T-helper 9 cell (primary cell): ENCODE data around the gene DCAF6.
"Not testable (repeated sequence)": the region's sequence is repeated elsewhere in the genome, so short reads cannot be mapped to it uniquely, and the experiment has no call there.

ENCODE experiments used
- DNase-seq: peaks from one replicate; pipeline ENCODE4 v3.0.0-alpha.2; 2020
- total RNA-seq, 2 donors: gene quantifications; one replicate each; lab custom pipeline; 2026; lab: John Stamatoyannopoulos, UW

The DCAF6 gene
- 33.5 to 57.0 reads per million in 2 donors for total RNA-seq

GRCh38 chr1:167936068-167936929, at the start of gene DCAF6:
DCAF6 (plus strand) TSS chr1:167936683; CDS start chr1:167936912, 229 bp downstream.
- peak; percentile 94 for DNase-seq

- not testable (repeated sequence) for DNase-seq
Measured at GRCh38 chr1:167887187-167887586, 49.3 kb upstream of the DCAF6 start.

GRCh38 chr1:167890400-167890799, 46.1 kb upstream of the DCAF6 start:
- DNase-seq: no peak

GRCh38 chr1:167893798-167894197, 42.7 kb upstream of the DCAF6 start:
- no peak for DNase-seq

DNA sequence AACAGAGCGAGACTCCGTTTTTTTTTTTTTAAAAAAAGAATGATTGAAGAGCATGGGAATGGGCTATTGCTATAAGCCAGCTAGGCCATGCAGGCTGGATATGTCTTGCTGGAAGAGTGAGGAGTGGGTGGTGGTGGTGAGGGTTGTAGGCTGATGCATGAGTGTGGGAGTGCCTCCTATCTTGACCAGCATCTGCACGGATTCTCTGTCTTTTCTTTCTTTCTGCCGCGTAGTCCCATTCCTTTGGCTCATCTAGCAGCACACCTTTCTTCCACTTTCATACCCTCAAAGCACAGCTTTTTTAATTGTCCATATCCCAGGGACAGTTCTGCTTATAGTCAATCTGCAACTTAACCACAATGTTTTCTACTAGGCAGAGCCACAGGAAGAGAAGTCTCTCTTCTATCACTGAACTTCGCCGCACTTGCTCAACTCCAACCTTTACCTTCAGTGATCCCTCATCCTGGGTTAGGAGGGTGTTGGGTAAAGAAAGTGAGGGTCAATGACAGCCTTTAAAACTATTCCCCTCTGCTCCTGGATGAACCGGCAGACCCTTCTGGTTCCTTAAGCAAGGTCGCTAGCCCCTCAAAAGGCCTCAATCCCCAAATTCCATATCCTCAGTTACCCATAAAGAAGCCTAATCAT, 37.8 kb upstream of the DCAF6 start:
- no peak for DNase-seq

DNA sequence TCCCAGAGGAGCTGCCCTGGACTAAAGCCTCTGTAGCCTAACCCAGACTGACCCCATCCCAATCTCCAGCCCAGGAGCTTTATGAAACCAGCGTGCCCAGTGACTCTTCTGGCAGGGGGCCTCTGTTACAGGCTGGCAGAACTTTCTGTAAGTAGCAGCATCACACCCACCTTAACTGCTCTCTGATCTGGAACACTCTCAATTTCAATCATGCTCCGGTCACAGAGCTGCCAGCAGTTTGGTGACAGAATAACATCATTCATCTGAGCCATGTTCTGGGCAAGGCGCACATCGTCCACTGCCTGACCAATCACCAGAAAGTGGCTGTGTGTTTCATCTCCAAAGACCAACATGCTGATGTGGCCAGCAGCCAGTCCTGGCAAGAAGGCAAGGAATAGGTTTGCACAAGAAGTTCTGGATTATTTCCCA, 37.2 kb upstream of the DCAF6 start:
- DNase-seq: no peak

DNA sequence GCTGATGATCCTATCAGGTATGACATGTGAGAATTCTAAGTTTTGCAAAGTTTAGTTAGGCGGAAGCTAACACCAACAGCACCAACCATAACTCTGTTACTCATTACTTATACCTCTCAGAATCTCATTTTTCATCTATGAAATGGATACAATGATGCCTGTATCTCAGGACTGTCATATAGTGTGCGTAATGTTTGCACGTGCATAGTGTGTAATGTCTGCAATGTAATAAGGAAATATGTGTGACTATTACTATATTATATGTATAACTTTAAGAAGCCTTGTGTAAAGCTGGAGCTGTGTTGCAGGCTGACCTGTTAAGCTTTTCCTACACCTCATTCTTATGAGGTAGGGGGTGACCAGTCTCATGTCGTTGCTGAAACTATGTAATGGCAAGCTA, 35.6 kb upstream of the DCAF6 start:
- no peak for DNase-seq

GRCh38 chr1:167904652-167905130, 31.8 kb upstream of the DCAF6 start:
- no peak for DNase-seq

DNA sequence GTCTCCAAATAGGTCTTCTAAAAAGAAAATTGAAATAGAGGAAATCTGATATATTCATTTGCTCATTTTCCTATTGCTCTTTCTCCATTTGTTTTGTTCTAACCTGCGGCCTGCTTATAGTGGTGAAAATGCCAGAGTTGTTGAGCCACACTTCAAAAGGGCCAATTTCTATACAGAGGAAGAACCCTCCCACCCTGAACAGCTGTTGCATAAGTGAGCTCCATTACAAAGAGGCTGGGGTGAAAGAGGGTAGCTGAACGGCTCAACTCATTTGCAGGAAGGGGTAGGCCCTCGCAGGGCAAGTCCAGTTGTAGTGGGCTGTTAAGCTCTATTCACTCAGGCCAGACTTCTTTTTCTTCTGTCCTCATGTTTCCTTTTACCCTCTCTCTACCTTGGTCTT, 31.3 kb upstream of the DCAF6 start:
- DNase-seq: no peak

DNA sequence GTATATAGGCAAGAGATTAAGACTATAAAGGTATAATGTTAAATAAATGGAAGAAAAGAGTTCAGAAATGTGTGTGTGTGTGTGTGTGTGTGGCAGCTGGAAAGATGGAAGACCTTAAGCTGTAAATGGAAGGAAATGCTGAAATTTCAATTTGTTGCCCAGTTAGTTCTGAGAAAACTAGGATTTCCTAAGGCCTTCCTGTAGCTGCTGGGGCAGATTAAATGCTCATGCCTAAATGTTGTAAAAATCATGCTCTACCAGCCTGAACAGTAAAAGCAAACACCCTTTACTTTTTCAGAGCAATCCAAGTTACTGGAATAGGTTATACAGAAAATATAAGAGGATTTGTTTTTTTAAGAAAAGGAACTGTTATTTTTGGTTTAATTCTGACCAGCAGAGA, 30.8 kb upstream of the DCAF6 start:
- no peak for DNase-seq

DNA sequence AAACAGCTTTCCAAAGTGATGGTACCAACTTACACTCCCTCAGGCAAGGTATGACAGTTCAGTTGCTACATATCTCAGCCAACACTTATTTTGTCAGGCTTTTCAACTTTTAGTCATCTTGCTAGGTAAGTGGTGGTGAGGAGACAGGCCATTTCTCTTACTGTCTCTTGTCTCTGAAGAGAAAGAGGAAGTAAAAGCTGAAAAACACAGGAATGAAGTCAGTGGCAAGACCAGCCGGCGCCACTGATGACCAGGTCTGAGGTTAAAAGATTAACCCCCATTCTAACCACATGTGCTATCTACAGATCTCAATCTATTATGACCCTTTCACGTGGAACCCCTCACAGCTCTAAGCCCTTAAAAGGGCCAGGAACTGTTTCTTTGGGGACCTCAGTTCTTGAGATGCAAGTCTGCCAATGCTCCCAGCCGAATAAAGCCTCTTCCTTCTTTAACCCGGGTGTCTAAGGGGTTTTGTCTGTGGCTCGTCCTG, 26.7 kb upstream of the DCAF6 start:
- no peak for DNase-seq

- DNase-seq: no peak
Measured at GRCh38 chr1:167910530-167910929, 26.0 kb upstream of the DCAF6 start.

- DNase-seq: no peak
Measured at GRCh38 chr1:167911413-167911812, 25.1 kb upstream of the DCAF6 start.

DNA sequence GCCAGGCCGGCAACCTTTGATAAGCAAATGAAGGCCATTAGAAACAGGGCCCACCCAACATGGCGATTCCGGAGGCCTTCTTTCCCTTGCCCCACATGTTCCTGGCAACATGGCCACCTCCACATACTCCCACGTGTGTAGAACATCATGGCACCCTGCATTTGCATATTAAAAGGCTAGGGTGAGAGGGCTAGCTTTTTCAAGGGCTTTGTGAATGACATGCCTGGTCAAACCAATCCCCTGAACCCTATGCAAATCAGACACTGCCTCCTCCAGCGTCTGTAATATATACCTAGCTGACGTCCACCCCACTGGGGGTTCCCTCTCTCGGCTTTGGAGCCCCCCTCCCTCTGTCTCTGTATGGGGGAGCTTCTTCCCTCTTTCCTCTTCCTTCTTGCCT, 24.2 kb upstream of the DCAF6 start:
- DNase-seq: no peak

- DNase-seq: no peak
Measured at GRCh38 chr1:167913895-167914496, 22.5 kb upstream of the DCAF6 start, which contains the start of gene ADCY10. ADCY10 (minus strand) TSS chr1:167914134; CDS start chr1:167905140, 8,994 bp downstream.

DNA sequence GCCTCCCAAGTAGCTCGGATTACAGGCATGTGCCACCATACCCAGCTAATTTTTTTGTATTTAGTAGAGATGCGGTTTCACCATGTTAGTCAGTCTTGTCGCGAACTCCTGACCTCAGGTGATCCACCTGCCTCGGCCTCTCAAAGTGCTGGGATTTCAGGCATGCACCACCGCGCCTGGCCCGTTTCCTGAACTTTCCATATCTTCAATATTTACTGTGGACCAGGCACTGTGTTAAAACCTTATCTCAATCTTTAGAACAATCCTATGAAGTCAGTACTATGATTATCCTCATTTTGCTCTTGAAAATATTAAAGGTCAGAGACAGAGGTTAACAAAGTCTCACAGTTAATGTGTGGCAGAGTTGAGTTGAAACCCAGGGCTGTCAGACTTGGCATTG, 20.9 kb upstream of the DCAF6 start:
- no peak for DNase-seq

DNA sequence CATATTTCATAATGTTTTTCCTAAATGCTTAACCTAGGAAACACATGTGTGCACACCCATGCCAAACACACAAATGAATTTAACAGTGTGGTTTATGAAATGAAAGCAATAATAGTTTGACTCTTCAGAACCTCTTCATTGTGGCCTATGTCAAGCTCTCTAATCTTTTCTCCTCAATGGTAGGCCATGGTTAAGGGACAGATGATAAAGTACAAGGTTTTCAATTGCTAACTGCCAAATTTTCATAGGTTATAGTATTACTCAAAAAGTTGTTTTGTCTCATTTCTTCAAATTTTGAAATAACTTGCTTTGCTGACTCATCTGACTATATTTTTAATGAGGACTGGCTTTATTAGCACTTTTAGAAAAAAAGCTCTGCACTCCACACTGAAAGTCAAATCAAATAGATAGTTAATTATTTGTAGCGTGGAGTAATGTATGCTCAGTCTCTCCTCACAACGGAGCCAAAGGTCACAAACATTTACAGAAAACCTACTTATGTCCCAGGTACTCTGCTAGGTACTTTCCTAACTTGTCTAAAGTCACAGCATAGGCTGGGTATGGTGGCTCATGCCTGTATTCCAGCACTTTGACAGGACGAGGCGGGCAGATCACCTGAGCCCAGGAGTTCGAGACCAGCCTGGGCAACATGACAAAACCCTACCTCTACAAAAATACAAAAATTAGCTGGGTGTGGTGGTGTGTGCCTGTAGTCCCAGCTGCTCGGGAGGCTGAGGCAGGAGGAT, 19.5 kb upstream of the DCAF6 start:
- DNase-seq: no peak

DNA sequence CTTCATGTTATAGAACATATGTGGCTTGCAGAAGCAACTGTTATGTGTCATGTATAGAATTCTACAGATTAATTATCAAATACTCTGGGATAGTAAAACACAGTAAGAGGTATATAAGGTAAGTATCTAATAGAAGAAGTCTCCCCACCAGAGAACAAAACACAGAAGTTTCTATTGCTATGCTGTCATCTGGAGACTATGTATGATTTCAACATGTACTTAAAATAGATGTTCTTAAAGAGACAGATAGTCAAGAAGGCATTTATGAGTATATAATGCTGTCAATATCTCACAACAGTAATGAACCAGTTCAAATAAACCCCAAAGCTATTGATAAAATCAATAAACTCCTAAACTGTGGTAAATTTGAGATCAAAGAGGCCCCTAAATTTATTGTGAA, 14.5 kb upstream of the DCAF6 start:
- DNase-seq: no peak

- DNase-seq: no peak
Measured at GRCh38 chr1:167922611-167923074, 13.8 kb upstream of the DCAF6 start.

- no peak for DNase-seq
Measured at GRCh38 chr1:167923324-167924056, 13.0 kb upstream of the DCAF6 start.

DNA sequence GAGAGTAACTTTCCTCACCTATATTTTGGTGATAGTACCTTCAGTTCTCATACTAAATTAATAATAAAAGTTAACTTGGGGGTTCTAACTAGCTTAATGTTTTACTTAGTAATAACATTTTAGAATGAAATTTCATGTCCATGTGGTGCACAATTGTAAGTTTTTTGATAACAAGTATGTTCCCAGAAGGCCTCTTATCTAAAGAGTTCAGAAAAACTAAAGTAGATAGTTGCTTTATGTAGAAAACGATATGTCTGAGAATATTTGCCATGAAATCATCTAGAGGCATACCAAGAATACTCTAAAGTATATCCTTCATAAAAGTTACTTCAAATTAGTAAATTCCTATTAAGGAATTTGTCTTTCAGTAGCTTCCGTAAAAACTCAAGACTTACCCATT, 12.4 kb upstream of the DCAF6 start:
- DNase-seq: no peak
